Smooth muscle cell (in vitro differentiated cells): Measurements from ENCODE around the gene CLCA4. TPM values are rescaled to one million over a fixed set of nuclear protein-coding genes. Genes with fewer than 3 reads are reported as not detected.

Source experiments
- DNase-seq: peaks from one replicate; lab custom pipeline; 2025; ENCODE audit not compliant: unreplicated experiment; lab: John Stamatoyannopoulos, UW
- H2AFZ ChIP-seq: fragments of 200-600 bp; sonication (generic); 2 replicates; pipeline ENCODE4 v1.6.0; 2016; ENCODE audit warnings: antibody characterized with exemption, low read depth, mild to moderate bottlenecking
- H3F3A ChIP-seq: fragments of 200-600 bp; sonication (generic); 2 replicates; pipeline ENCODE4 v1.6.0; 2017; ENCODE audit warnings: antibody characterized with exemption, low read depth
- H3K27ac ChIP-seq: fragments of 200-600 bp; sonication (generic); 2 replicates; pipeline ENCODE4 v1.5.1; 2016; ENCODE audit warnings: low read depth, mild to moderate bottlenecking
- H3K27me3 ChIP-seq: fragments of 200-600 bp; sonication (generic); 2 replicates; pipeline ENCODE4 v1.6.1; 2016; ENCODE audit warnings: low read depth, mild to moderate bottlenecking
- H3K36me3 ChIP-seq: fragments of 200-600 bp; sonication (generic); 2 replicates; pipeline ENCODE4 v1.5.1; 2016; ENCODE audit warnings: low read depth
- H3K4me1 ChIP-seq: fragments of 200-600 bp; sonication (generic); 2 replicates; pipeline ENCODE4 v1.5.1; 2016; ENCODE audit warnings: low read depth
- H3K4me2 ChIP-seq: fragments of 200-600 bp; sonication (generic); 2 replicates; pipeline ENCODE4 v1.6.0; 2016; ENCODE audit warnings: mild to moderate bottlenecking
- H3K4me3 ChIP-seq: fragments of 200-600 bp; sonication (generic); 2 replicates; pipeline ENCODE4 v1.5.1; 2016; ENCODE audit warnings: mild to moderate bottlenecking
- H3K79me2 ChIP-seq: fragments of 200-600 bp; sonication (generic); 2 replicates; pipeline ENCODE4 v1.6.0; 2016; ENCODE audit warnings: low read depth, mild to moderate bottlenecking
- H3K9ac ChIP-seq: fragments of 200-600 bp; sonication (generic); 2 replicates; pipeline ENCODE4 v1.6.0; 2016; ENCODE audit warnings: low read depth
- H3K9me3 ChIP-seq: fragments of 200-600 bp; sonication (generic); replicated peaks from 2 replicates; pipeline ENCODE4 v1.5.1; 2016; ENCODE audit warnings: low read depth
- H4K20me1 ChIP-seq: fragments of 200-600 bp; sonication (generic); 2 replicates; pipeline ENCODE4 v1.6.0; 2016; ENCODE audit warnings: low read depth
- WGBS: methylation state at CpG from one replicate; pipeline ENCODE4 v1.1.7; 2016; ENCODE audit warnings: low lambda C conversion rate; 5-methylcytosine and 5-hydroxymethylcytosine counted together
- polyA plus RNA-seq: library from polyadenylated mRNA; unstranded; fragments of >200 nt; fragmentation: Nextera tagmentation; extraction: Ambion mirVana; gene quantifications from 2 replicates; pipeline ENCODE4 v1.2.1, GENCODE V29; 2016
- total RNA-seq: library from RNA; depleted of rRNA; stranded (reverse); fragments of >200 nt; gene quantifications from 2 replicates; pipeline ENCODE4 v1.2.3, GENCODE V29; 2014
- TF ChIP-seq, protein P1 (sequence below): fragments of 200-600 bp; sonication (generic); IDR thresholded peaks from 2 replicates; pipeline ENCODE4 v1.5.1; 2017; ENCODE audit warnings: borderline replicate concordance, mild to moderate bottlenecking, antibody characterized with exemption; ENCODE audit not compliant: insufficient read depth, poor library complexity, severe bottlenecking

The CLCA4 gene
- total and polyA plus RNA-seq, 2 experiments from 2014 or later: not detected

DNA sequence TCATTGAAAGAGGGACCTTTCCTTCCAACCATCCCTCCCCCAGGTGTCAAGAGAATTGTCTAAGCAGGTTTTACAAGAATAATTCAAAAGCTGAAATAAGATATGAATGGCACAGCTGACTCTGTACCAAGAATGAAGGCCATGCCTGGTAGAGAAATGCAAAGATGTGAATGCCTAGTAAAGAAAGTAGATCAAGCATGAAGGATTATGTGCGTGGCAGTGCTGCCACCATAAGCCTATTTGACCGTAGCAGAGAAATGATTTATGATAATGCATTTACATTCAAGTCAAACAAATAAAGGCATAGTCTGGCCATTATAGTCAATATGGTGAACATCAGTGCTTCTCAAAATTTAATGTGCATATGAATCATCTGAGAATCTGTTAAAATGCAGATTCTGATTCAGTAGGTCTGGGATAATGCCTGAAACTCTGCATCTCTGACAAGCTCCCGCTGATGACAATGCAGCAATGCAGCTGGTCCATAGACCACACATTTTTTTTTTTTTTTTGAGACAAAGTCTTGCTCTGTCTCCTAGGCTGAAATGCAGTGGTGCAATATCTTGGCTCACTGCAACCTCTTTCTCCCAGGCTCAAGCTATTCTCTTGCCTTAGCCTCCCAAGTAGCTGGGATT, 16.6 kb upstream of the CLCA4 start:
- H3K79me2 ChIP-seq: no peaks in the 10 kb centered on the region
- no peaks in the 10 kb centered on the region for H3K27me3 ChIP-seq
- WGBS: 96% methylated on average over 3 of the region's 3 CpGs
- H3K4me1 ChIP-seq: no peaks in the 10 kb centered on the region
- no peak overlapping the region for H3K4me2 ChIP-seq
- no peaks in the 10 kb centered on the region for H3K36me3 ChIP-seq
- no peaks in the 10 kb centered on the region for H4K20me1 ChIP-seq
- no peaks in the 10 kb centered on the region for H3K9me3 ChIP-seq
- no peak overlapping the region for H3K9ac ChIP-seq
- no peak overlapping the region for H2AFZ ChIP-seq
- no peak overlapping the region for H3K4me3 ChIP-seq
- no peak overlapping the region for H3K27ac ChIP-seq
- no peak for DNase-seq
- no peaks in the 10 kb centered on the region for H3F3A ChIP-seq
- TF ChIP-seq, protein P1, sequence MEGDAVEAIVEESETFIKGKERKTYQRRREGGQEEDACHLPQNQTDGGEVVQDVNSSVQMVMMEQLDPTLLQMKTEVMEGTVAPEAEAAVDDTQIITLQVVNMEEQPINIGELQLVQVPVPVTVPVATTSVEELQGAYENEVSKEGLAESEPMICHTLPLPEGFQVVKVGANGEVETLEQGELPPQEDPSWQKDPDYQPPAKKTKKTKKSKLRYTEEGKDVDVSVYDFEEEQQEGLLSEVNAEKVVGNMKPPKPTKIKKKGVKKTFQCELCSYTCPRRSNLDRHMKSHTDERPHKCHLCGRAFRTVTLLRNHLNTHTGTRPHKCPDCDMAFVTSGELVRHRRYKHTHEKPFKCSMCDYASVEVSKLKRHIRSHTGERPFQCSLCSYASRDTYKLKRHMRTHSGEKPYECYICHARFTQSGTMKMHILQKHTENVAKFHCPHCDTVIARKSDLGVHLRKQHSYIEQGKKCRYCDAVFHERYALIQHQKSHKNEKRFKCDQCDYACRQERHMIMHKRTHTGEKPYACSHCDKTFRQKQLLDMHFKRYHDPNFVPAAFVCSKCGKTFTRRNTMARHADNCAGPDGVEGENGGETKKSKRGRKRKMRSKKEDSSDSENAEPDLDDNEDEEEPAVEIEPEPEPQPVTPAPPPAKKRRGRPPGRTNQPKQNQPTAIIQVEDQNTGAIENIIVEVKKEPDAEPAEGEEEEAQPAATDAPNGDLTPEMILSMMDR: no peak

DNA sequence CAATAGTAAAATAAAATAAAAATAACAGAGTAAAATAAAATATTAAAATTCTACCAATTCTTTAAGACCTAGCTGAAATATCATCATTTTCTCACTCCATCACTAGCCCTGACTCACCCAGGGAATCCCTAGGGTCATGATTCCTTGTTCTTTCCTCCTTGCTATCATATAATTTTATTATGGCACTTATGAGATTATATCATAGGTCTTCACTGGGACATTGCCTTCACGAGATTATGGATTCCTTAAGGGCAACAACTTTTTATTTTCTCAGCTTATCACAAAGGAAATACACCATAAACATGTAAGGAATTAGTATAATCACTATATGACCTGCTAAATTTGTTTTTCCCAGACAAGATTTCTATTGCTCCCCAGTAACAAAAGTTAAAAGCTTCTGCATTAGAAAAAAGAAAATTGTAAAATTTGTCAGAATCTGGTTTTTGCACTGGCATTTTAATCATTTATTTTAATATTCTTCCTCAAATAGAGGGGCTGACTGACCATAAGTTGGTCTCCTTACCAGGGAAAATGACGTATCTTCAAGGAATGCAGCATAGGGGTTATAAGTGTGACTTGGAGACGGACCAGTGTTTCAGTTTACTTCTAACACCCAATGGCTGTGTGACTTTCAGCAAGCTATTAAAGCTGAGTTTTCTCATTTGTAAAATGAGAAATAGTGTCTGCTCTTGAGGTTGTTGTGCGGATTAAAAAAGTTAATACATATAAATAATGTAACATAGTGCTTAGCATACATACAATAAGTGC, 8.8 kb upstream of the CLCA4 start:
- Histone ChIP-seq H3K27ac (no peak overlapping the region), H3K9ac (no peak overlapping the region), H3K27me3 (no peaks in the 10 kb centered on the region), H3K4me3 (no peak overlapping the region), H3K9me3 (no peaks in the 10 kb centered on the region), H3K4me1 (no peaks in the 10 kb centered on the region), H3K36me3 (no peaks in the 10 kb centered on the region), H3K79me2 (no peaks in the 10 kb centered on the region), H2AFZ (no peak overlapping the region), H4K20me1 (no peaks in the 10 kb centered on the region), H3F3A (no peaks in the 10 kb centered on the region), H3K4me2 (no peak overlapping the region)
- 49% methylated on average over 4 of the region's 4 CpGs for WGBS
- no peak for DNase-seq
- TF ChIP-seq, protein P1: no peak

DNA sequence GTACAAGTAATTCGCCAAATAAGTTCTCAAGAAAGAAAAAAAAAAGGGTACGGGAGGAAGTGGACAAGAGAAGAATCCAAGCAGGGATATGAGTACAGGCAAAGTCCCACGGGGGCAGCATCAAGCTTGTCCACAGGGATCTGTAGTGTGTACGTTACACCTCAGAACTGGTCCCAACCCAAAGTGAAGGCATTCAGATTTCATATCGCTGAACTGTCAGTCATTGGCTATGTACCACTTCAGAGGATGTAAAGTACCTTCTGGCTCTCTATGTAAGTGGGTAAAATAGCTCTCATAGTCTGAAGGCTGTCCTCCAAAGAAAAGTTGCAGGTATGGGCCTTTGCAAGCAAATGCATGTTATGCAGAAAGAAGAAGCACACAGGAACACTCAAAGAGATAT, 8.1 kb upstream of the CLCA4 start:
- 93% methylated on average over 5 of the region's 5 CpGs for WGBS
- H3K4me1 ChIP-seq: no peaks in the 10 kb centered on the region
- H3K4me2 ChIP-seq: no peak overlapping the region
- DNase-seq: no peak
- no peaks in the 10 kb centered on the region for H3K27me3 ChIP-seq
- H3F3A ChIP-seq: no peaks in the 10 kb centered on the region
- TF ChIP-seq, protein P1: no peak
- no peak overlapping the region for H3K4me3 ChIP-seq
- no peaks in the 10 kb centered on the region for H4K20me1 ChIP-seq
- H3K79me2 ChIP-seq: no peaks in the 10 kb centered on the region
- no peak overlapping the region for H3K9ac ChIP-seq
- no peak overlapping the region for H3K27ac ChIP-seq
- H2AFZ ChIP-seq: no peak overlapping the region
- no peaks in the 10 kb centered on the region for H3K9me3 ChIP-seq
- H3K36me3 ChIP-seq: no peaks in the 10 kb centered on the region
